GM20431 (cell line): ENCODE data around the gene NF1.
"Not testable (repeated sequence)": the region's sequence is repeated elsewhere in the genome, so short reads cannot be mapped to it uniquely, and the experiment has no call there.

ENCODE experiments used
- in situ Hi-C: fragments of 300-500 bp; cut with MseI, MboI; formaldehyde crosslinking; loops from one replicate; pipeline ENCODE4 v1.15.0; 2020; ENCODE audit warnings: low sequenced_read_pairs; ENCODE audit not compliant: unreplicated experiment

NF1 gene

GRCh38 chr17:31116167-31116566, 21.4 kb downstream of the NF1 start:
- in situ Hi-C loops = no loop called here

- in situ Hi-C loops = no loop called here
Measured at GRCh38 chr17:31122746-31123145, 28.0 kb downstream of the NF1 start.

GRCh38 chr17:31126318-31126717, 31.5 kb downstream of the NF1 start:
- in situ Hi-C loops = no loop called here

- in situ Hi-C loops = no loop called here
Measured at GRCh38 chr17:31128241-31128640, 33.5 kb downstream of the NF1 start.

- in situ Hi-C loops = no loop called here
Measured at GRCh38 chr17:31130286-31131224, 35.8 kb downstream of the NF1 start.

- in situ Hi-C loops = no loop called here
Measured at GRCh38 chr17:31131299-31131698, 36.5 kb downstream of the NF1 start.

GRCh38 chr17:31132977-31133376, 38.2 kb downstream of the NF1 start:
- in situ Hi-C loops = no loop called here

GRCh38 chr17:31134576-31134975, 39.8 kb downstream of the NF1 start:
- in situ Hi-C loops = no loop called here

GRCh38 chr17:31136319-31136718, 41.5 kb downstream of the NF1 start:
- in situ Hi-C loops = no loop called here

GRCh38 chr17:31140111-31140510, 45.3 kb downstream of the NF1 start:
- in situ Hi-C loops = no loop called here

GRCh38 chr17:31144428-31144827, 49.7 kb downstream of the NF1 start:
- in situ Hi-C loops = no loop called here

GRCh38 chr17:31144836-31145235, 50.1 kb downstream of the NF1 start:
- in situ Hi-C loops = no loop called here

- in situ Hi-C loops = no loop called here
Measured at GRCh38 chr17:31147507-31148202, 52.9 kb downstream of the NF1 start.

- in situ Hi-C loops = no loop called here
Measured at GRCh38 chr17:31148205-31148604, 53.4 kb downstream of the NF1 start.

- in situ Hi-C loops = no loop called here
Measured at GRCh38 chr17:31152271-31152670, 57.5 kb downstream of the NF1 start.

GRCh38 chr17:31155208-31155810, 60.5 kb downstream of the NF1 start:
- in situ Hi-C loops = no loop called here

GRCh38 chr17:31156326-31156725, 61.5 kb downstream of the NF1 start:
- in situ Hi-C loops = no loop called here

GRCh38 chr17:31156864-31157263, 62.1 kb downstream of the NF1 start:
- in situ Hi-C loops = not testable (repeated sequence)

GRCh38 chr17:31158746-31159377, 64.1 kb downstream of the NF1 start:
- in situ Hi-C loops = no loop called here

GRCh38 chr17:31163091-31163781, 68.5 kb downstream of the NF1 start:
- in situ Hi-C loops = no loop called here
